Astrocyte of the cerebellum (primary cell): ENCODE results near the gene ACVR1.

Experiments
- DNase-seq: peaks from one replicate; pipeline ENCODE4 v3.0.0-alpha.2; 2011; ENCODE audit warnings: low read depth
- H3K4me3 ChIP-seq: 2 replicates; pipeline ENCODE4 v1.5.1; 2011; ENCODE audit warnings: mild to moderate bottlenecking, low read depth, low read length, moderate library complexity
- in situ Hi-C: cut with HindIII; loops from 2 replicates; pipeline ENCODE4 v1.10.0; 2017; ENCODE audit warnings: low sequenced_read_pairs
- TF ChIP-seq, protein P1 (sequence below): IDR thresholded peaks from 2 replicates; pipeline ENCODE4 v1.5.1; 2012; ENCODE audit warnings: low read length, low read depth, moderate library complexity, mild to moderate bottlenecking; ENCODE audit errors: missing control alignments

Gene ACVR1

DNA sequence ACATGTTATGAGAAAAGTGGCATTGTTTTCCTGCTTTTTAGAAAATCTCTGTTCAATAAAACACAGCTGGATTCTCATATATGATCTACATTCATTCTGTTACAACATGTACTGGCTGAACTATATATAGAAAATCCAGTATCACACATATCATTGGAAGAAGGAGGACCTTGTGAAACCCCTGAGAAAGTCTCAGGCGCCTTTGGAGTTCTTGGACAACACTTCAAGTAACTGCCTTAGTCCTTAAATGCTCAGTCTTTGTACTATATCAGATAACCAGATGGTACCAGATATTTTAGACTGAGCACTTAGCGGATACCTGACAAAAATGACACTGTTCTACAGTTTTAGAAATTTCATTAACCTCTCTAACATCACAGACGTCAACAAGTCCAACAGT, 72.2 kb downstream of the ACVR1 start:
- no peak for DNase-seq
- TF ChIP-seq, protein P1, sequence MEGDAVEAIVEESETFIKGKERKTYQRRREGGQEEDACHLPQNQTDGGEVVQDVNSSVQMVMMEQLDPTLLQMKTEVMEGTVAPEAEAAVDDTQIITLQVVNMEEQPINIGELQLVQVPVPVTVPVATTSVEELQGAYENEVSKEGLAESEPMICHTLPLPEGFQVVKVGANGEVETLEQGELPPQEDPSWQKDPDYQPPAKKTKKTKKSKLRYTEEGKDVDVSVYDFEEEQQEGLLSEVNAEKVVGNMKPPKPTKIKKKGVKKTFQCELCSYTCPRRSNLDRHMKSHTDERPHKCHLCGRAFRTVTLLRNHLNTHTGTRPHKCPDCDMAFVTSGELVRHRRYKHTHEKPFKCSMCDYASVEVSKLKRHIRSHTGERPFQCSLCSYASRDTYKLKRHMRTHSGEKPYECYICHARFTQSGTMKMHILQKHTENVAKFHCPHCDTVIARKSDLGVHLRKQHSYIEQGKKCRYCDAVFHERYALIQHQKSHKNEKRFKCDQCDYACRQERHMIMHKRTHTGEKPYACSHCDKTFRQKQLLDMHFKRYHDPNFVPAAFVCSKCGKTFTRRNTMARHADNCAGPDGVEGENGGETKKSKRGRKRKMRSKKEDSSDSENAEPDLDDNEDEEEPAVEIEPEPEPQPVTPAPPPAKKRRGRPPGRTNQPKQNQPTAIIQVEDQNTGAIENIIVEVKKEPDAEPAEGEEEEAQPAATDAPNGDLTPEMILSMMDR = no peak
- in situ Hi-C loops = no loop called here
- H3K4me3 ChIP-seq = no peak overlapping the region

DNA sequence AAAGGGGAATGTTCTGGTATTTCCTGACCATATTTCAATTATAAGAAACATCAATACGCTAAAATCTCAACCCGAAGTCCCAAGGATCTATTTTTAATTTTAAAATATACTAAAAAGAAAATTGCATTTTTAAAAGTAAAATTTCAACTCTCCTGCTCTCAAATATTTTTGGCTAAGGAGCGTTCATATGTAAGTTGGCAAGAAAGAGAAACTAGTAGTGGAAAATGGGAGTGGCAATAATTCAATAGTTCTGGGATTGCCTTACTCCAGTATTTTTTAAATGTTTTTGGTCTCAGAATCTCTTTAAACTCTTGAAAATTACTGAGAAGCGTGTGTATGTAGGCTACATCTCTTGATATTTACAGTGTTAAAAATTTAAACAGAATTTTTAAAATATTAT, 72.7 kb downstream of the ACVR1 start:
- in situ Hi-C loops = no loop called here

DNA sequence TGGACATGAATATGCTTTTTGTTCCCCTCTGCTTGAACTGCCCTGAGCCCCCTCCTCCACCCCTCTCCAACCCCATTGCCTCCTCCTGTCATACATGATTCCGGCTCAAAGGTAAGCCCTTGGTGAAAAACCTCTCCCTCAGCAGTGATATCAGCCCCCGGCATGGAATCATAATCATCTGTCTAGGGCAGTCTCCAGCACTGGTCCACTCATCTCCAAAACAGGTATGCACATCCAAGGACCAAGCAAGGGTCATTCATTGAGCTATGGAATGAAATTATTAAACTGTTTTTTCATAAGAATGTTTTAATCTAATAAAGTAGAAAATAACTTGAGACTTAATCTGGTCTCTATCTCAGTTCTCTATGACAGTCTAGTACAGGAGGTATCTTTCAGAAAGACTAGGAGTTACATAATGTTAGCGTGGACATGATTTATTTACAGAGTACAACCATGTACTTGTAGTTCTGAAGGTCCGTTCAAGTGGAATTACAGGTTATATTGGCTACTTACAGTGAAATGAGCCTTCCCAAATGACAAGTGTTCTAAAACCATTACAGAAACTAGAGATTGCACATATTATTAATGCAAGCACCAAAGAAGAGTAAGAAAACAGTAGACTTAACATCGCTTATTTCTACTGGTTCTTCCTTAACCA, 75.2 kb downstream of the ACVR1 start:
- TF ChIP-seq, protein P1 = no peak
- no peak overlapping the region for H3K4me3 ChIP-seq
- no peak for DNase-seq
- in situ Hi-C loops = no loop called here

More for the DNA sequence above, 72.7 kb downstream of the ACVR1 start:
- TF ChIP-seq, protein P1 = no peak
- no peak for DNase-seq
- no peak overlapping the region for H3K4me3 ChIP-seq

DNA sequence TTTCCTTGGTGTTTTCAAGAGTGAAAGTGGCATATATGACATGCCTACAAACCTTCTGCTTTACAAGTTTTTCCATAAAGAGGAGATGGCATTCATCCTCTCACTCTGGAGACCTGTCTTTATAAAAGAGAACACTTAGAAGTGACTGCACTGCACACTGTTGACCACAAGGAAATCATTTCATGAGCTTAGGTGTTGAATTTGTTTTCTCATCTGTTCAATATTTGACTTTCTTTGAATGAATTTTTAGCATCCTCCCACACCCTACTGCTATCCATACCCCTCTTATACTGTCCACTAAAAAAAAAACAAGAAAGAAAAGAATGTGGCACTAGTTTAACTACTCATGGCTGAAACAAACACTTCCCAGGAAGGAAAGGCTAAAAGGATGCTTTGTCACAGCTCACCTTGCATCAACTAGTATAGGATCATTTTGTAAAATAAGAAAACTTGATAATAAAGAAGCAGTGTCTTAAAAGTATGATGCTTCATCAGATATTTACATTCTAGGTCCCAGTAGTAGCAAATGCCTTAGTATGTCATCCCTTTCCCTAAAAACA, 83.0 kb downstream of the ACVR1 start:
- H3K4me3 ChIP-seq = no peak overlapping the region
- in situ Hi-C loops = loop anchor here (25.0 kb wide), 1 partner anchor 219 kb away; no protein-coding TSS in a partner anchor
- no peak for DNase-seq
- TF ChIP-seq, protein P1 = peak; percentile 36

DNA sequence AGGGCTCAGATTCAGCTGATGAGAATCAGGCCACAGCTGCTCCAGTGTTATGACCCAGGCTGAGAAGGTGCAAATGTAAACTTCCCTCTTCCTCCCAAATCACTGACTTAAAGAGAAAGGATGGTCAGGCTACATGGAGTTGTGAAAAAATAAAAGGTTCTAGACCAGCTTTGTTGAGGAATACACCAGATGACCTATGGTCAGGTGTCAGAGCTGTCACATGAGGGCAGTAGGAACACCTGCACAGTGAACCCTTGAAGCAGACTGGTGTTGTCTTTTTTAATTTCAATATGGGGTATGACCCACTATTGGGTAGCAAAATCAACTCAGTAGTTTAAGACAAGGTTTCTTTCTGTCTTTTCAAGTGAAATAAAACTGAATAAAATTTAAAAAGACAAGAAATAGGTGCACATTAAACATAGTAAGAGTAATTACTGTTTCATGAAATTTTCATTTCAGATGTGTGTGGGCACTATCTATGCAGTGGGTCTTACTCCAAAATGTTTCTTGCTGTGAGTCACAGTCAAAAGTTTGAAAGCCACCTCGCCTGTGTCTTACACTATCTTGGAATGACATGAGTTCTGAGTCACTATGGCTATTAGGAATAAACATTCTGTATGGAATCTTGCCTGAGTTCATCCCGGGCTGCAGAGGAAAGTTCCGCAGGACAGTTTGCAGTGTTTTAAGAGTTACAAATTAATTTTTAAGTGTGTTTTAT, 83.6 kb downstream of the ACVR1 start:
- in situ Hi-C loops = loop anchor here (25.0 kb wide), 1 partner anchor 220 kb away; no protein-coding TSS in a partner anchor
- no peak overlapping the region for H3K4me3 ChIP-seq
- no peak for DNase-seq
- TF ChIP-seq, protein P1 = no peak

DNA sequence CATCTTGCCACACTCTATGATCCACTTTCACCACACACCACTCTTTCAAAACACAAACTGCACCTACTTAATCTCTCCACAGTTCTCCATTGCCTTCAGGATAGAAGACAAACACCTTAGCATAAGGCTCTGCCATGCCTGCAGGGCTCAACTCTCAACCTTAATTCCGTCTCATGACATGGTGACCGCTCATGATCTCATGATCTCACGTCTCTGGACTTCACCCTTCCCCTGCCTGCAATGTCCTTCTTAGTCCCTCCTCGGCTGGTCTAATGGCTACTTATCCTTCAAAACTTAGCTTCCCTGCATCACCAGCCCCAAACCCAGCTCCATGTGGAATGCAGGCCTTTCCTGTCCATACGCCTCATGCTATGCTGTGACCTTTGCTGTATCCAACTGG, 85.3 kb downstream of the ACVR1 start:
- in situ Hi-C loops = loop anchor here (25.0 kb wide), 1 partner anchor 222 kb away; no protein-coding TSS in a partner anchor
- no peak for DNase-seq
- H3K4me3 ChIP-seq = no peak overlapping the region
- TF ChIP-seq, protein P1 = no peak
